Adrenal gland (tissue), 5 donors: Measurements from ENCODE around the gene MAPK1.

ENCODE experiments used
- CTCF ChIP-seq, 6 experiments: fragments of 450-650 bp in 4 of 6; fragments of 200-600 bp in 2 of 6; sonication (generic) in 1 of 6; IDR thresholded peaks; 1 replicate in 5 of 6; 2 replicates in 1 of 6; pipeline versions ENCODE4 v1.5.1 to v1.8.0; 2016 to 2021; ENCODE audit warnings: antibody characterized with exemption in 6 of 6, mild to moderate bottlenecking in 2 of 6, moderate library complexity in 1 of 6
- POLR2A ChIP-seq, 2 donors: fragments of 450-650 bp; IDR thresholded peaks; one replicate each; pipeline ENCODE4 v1.6.1; 2017; ENCODE audit warnings: antibody characterized with exemption in 2 of 2, mild to moderate bottlenecking in 2 of 2, moderate library complexity in 1 of 2
- donor health status: DM: no; HTN: no; CAD: no.

DNA sequence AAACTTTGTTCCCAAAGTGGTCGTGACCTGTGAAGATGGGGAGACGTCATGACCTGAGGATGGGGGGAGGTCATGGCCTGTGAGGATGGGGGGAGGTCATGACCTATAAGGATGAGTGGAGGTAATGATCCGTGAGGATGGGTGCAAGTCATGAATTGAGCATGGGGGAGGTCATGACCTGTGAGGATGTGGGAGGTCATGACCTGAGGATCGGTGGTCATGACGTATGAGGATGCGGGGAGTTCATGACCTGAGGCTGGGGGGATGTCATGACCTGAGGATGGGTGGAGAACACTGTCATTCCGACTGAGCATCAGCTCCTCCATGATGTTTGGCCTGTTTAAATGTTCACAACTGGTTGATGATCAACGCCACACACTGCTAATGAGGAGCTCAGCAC is 157.8 kb downstream of the MAPK1 start:
- no peak for TF ChIP-seq CTCF (IDR thresholded peaks at IDR 0.05)
- no peak for TF ChIP-seq POLR2A (IDR thresholded peaks at IDR 0.05)
